ENCODE results near the gene ZBTB9. TPM values are rescaled to one million over a fixed set of nuclear protein-coding genes. Genes with fewer than 3 reads are reported as not detected.

The ZBTB9 gene
- total RNA-seq, 4 donors from 2014 or later, result 2.2 to 4.0 (median 3.2) TPM

DNA sequence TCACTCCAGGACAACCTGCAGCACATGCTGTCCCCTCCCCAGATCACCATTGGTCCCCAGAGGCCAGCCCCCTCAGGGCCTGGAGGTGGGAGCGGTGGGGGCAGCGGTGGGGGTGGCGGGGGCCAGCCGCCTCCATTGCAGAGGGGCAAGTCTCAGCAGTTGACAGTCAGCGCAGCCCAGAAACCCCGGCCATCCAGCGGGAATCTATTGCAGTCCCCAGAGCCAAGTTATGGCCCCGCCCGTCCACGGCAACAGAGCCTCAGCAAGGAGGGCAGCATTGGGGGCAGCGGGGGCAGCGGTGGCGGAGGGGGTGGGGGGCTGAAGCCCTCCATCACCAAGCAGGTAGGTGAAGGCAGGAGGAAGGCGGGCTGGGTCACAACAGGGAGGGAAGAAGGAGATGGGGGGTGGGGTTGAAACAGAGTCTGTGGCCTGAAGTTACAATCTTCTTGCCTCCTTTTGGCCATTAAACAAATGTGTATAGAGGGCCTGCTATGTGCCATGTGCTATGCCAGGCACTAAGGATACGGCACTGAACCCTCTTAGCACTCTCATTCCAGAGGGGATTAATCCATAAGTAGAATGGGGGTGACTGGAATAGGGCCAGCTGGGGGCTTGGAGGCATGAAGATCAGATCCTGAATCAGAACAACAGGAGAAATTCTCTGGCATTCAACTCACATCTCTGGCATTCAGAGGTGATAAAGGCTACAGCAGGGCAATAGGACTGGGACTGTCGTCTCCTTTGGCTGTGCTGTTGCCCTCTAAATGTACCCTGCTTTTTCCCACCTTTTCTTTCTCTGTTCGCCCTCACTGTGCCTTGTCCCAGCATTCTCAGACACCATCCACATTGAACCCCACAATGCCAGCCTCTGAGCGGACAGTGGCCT lies 10.5 kb upstream of the ZBTB9 start:
- Histone ChIP-seq H3K36me3 (peaks cover 0 to 96% of the 10 kb centered on the region in 2 donors), H3K9me3 (no peaks in the 10 kb centered on the region), H3K4me3 (no peak overlapping the region), H3K4me1 (no peaks in the 10 kb centered on the region), H3K27me3 (no peaks in the 10 kb centered on the region), H3K27ac (no peak overlapping the region)
- ATAC-seq, result no peak
- WGBS, 2 donors (ENCODE audit: low coverage in 1 of 2), result 75 to 85% methylated on average over 3 to 4 of the region's 18 CpGs
- TF ChIP-seq, protein P1, sequence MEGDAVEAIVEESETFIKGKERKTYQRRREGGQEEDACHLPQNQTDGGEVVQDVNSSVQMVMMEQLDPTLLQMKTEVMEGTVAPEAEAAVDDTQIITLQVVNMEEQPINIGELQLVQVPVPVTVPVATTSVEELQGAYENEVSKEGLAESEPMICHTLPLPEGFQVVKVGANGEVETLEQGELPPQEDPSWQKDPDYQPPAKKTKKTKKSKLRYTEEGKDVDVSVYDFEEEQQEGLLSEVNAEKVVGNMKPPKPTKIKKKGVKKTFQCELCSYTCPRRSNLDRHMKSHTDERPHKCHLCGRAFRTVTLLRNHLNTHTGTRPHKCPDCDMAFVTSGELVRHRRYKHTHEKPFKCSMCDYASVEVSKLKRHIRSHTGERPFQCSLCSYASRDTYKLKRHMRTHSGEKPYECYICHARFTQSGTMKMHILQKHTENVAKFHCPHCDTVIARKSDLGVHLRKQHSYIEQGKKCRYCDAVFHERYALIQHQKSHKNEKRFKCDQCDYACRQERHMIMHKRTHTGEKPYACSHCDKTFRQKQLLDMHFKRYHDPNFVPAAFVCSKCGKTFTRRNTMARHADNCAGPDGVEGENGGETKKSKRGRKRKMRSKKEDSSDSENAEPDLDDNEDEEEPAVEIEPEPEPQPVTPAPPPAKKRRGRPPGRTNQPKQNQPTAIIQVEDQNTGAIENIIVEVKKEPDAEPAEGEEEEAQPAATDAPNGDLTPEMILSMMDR (IDR thresholded peaks at IDR 0.05), result no peak
- TF ChIP-seq POLR2AphosphoS5 (IDR thresholded peaks at IDR 0.05), result no peak

DNA sequence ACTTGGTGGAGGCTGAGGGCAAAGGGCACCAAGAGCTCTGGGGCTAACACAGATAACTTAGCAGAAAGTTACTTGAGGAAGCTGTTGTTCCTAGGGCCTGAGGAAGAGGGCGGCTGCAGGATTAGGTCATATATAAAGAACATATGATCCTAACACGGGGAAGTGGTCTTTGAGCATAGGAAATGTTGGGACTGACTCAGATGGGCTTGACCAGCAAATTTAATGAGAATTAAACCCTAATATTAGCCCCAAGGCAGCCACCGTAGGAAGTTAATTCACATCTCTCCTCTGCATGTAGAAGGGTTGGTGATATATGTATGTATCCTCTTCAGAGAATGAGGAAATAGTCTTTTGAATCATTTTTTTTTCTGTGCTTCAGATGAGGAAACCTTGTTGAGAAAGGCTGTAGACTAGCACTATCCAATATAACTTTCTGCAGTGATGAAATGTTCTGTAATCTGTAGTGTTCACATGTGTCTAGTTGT lies 9.2 kb upstream of the ZBTB9 start:
- peak; percentile 26 for ATAC-seq
- no peak overlapping the region for H3K27ac ChIP-seq
- H3K9me3 ChIP-seq, result no peaks in the 10 kb centered on the region
- H3K36me3 ChIP-seq, result peaks cover 0 to 92% of the 10 kb centered on the region in 2 donors
- TF ChIP-seq POLR2A (IDR thresholded peaks at IDR 0.05) (no peak), POLR2AphosphoS5 (IDR thresholded peaks at IDR 0.05) (no peak), EP300 (IDR thresholded peaks at IDR 0.05) (no peak)
- TF ChIP-seq, protein P1 (IDR thresholded peaks at IDR 0.05), result no peak
- 51 to 67% methylated on average over 3 of the region's 3 CpGs for whole genome bisulfite sequencing, 2 donors (ENCODE audit: low coverage in 1 of 2)
- no peaks in the 10 kb centered on the region for H3K27me3 ChIP-seq
- no peaks in the 10 kb centered on the region for H3K4me1 ChIP-seq
- no peak overlapping the region for H3K4me3 ChIP-seq

DNA sequence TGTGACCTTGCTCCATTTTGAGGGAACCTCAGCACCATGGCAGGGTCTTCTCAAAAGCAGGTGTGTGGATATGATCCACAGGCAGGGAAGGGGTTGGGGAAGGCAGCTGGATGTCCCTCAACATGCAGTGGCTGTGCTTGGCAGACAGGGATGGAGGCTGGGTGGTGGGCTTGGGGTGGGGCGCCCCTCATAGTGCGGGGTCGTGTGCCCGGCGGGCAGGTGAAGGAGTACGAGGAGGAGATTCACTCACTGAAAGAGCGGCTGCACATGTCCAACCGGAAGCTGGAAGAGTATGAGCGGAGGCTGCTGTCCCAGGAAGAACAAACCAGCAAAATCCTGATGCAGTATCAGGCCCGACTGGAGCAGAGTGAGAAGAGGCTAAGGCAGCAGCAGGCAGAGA lies 8.0 kb upstream of the ZBTB9 start:
- no peak overlapping the region for H3K27ac ChIP-seq
- H3K4me3 ChIP-seq, result no peak overlapping the region
- H3K36me3 ChIP-seq, result peaks cover 0 to 80% of the 10 kb centered on the region in 2 donors
- 43 to 84% methylated on average over 1 to 10 of the region's 10 CpGs for WGBS, 2 donors (ENCODE audit: low coverage in 1 of 2)
- ATAC-seq, result no peak
- no peaks in the 10 kb centered on the region for H3K27me3 ChIP-seq
- TF ChIP-seq POLR2A (IDR thresholded peaks at IDR 0.05), result no peak
- no peak for TF ChIP-seq POLR2AphosphoS5 (IDR thresholded peaks at IDR 0.05)
- TF ChIP-seq, protein P1 (IDR thresholded peaks at IDR 0.05), result no peak
- TF ChIP-seq EP300 (IDR thresholded peaks at IDR 0.05), result no peak
- no peaks in the 10 kb centered on the region for H3K9me3 ChIP-seq
- H3K4me1 ChIP-seq, result no peaks in the 10 kb centered on the region

DNA sequence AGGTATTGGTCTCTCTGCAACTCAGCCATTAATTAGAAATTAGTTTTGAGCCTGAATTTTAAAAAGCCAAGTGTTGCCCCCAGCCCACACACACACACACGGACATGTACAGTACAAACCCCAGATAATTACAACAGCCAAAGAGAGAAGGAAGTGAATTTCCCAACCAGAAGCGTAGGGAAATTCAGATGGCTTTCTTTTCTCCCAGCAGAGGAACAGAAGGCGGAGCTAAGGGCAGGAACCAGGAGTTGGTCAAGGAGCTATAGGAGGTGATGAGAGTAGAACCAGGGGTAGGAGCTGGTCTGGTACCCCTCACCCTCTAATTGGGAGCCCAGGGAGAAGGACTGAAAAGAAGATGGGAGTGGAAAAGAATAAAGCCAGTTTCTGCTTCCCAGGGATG lies 3.9 kb upstream of the ZBTB9 start:
- Histone ChIP-seq H3K36me3 (peaks cover 0 to 50% of the 10 kb centered on the region in 2 donors), H3K27me3 (no peaks in the 10 kb centered on the region), H3K9me3 (no peaks in the 10 kb centered on the region), H3K4me1 (peaks cover 0 to 29% (median 10%) of the 10 kb centered on the region in 3 donors), H3K27ac (no peak overlapping the region), H3K4me3 (no peak overlapping the region)
- no peak for ATAC-seq
- WGBS, 2 donors (ENCODE audit: low coverage in 1 of 2), result 51 to 72% methylated on average over 2 to 3 of the region's 3 CpGs
- no peak for TF ChIP-seq POLR2AphosphoS5 (IDR thresholded peaks at IDR 0.05)
- TF ChIP-seq POLR2A (IDR thresholded peaks at IDR 0.05), result no peak
- TF ChIP-seq, protein P1 (IDR thresholded peaks at IDR 0.05), result no peak
- no peak for TF ChIP-seq EP300 (IDR thresholded peaks at IDR 0.05)

DNA sequence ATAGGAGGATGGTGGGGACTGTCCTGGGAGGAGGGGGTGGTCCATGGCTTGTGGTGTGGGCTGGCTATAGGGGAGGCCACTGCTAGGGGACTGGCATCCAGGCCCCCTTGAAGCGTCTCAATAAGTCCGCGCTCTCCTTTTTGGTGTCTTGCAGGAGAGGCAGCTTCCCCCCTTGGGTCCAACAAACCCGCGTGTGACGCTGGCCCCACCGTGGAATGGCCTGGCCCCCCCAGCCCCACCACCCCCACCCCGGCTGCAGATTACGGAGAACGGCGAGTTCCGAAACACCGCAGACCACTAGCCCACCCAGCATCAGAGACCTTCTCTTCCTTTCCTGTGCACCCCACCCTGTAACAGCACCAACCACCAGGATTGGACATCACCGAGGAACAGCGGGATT lies 2.8 kb upstream of the ZBTB9 start:
- Histone ChIP-seq H3K9me3 (no peaks in the 10 kb centered on the region), H3K4me3 (no peak overlapping the region), H3K4me1 (peaks cover 0 to 35% (median 10%) of the 10 kb centered on the region in 3 donors), H3K27ac (no peak overlapping the region), H3K36me3 (peaks cover 0 to 53% of the 10 kb centered on the region in 2 donors), H3K27me3 (no peaks in the 10 kb centered on the region)
- ATAC-seq, result no peak
- TF ChIP-seq POLR2AphosphoS5 (IDR thresholded peaks at IDR 0.05), result no peak
- TF ChIP-seq, protein P1 (IDR thresholded peaks at IDR 0.05), result no peak
- no peak for TF ChIP-seq POLR2A (IDR thresholded peaks at IDR 0.05)
- TF ChIP-seq EP300 (IDR thresholded peaks at IDR 0.05), result no peak
- 90 to 100% methylated on average over 2 of the region's 15 CpGs for WGBS, 2 donors (ENCODE audit: low coverage in 1 of 2)

All from gastroesophageal sphincter (tissue), 4 donors.